CMK (cell line): Measurements from ENCODE around the gene POLE2.
A peak's percentile ranks its signal among the peaks of the same experiment; 100 is the strongest.
"Not testable (repeated sequence)": the region's sequence is repeated elsewhere in the genome, so short reads cannot be mapped to it uniquely, and the experiment has no call there.

Source experiments
- DNase-seq: peaks from one replicate; pipeline ENCODE4 v3.0.0-alpha.2; 2010; ENCODE audit warnings: low read depth

Gene POLE2

GRCh38 chr14:49659526-49660455 is 28.2 kb downstream of the POLE2 start:
- DNase-seq: no peak

- DNase-seq: not testable (repeated sequence)
Measured at GRCh38 chr14:49657500-49657899, 30.5 kb downstream of the POLE2 start.

- DNase-seq: no peak
Measured at GRCh38 chr14:49654511-49654910, 33.5 kb downstream of the POLE2 start.

DNA sequence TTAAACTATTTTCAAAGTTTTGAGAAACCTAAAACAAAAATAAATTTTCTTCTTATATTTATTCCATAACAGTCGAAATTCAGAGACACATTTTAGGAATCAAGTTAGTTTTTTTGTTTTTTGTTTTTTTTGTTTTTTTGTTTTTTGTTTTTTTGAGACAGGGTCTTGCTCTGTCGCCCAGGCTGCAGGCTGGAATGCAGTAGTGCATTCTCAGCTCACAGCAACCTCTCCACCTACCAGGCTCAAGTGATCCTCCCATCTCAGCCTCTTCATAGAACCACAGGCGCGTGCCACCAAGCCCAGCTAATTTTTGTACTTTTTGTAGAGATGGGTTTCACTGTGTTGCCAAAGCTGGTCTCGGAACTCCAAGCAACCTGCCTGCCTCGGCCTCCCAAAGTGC is 34.5 kb downstream of the POLE2 start:
- no peak for DNase-seq

DNA sequence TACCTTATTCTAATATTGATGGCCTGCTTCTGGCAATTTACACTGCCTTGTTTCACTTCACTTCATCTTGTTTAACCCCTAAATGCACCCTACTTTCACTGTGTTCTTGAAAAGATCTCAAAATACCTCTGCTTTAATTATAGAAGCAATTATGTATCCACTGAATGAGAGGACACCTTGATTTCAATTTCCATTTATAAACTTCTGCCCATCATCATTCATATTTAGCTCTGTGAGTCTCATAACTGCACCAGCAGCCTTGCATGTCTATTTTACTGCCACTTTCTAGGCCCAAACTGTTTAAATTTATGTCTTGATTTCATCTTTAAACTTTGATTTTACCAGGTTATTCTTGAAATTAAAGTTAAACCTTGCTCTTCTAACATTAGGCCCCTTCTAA is 45.9 kb downstream of the POLE2 start:
- DNase-seq: no peak

- no peak for DNase-seq
Measured at GRCh38 chr14:49641697-49642129, 46.3 kb downstream of the POLE2 start.

DNA sequence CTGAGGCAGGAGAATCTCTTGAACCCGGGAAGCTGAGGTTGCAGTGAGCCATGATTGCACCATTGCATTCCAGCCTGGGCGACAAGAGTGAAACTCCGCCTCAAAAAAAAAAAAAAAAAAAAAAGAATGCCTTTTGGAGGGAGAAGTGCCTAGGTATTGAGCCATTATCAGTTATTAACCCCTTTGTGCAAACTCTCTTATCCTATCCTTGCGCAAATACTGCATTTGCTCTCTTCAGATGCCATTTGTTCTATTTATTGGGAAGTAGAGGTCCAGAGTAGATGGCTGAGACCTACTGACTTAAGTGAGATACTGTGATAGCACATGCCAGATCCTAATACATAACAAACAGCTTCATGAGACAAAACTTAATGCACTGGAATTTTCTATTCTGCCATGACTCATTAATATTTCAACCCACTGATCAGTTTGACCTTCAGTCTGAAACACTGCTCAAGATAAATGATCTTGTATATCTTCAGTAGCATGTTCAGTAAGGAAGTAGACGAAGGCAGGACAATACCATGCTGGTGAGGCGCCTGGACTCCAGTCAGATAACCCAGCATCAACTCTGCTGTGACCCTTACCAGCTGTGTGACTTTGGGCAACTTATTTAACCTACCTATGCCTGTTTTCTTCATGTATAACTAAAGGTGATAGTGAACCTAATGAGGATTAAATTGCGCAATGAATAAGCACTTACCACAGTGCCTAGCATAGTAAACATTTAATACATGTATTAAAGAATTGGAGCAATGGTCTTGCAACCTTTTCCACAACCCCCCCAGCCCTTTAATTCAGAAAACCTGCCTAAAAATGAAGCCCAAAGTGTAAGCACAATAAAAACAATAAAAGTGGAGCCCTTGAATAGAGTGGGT is 47.2 kb downstream of the POLE2 start:
- DNase-seq: no peak

GRCh38 chr14:49637534-49638078 is 50.4 kb downstream of the POLE2 start:
- no peak for DNase-seq

DNA sequence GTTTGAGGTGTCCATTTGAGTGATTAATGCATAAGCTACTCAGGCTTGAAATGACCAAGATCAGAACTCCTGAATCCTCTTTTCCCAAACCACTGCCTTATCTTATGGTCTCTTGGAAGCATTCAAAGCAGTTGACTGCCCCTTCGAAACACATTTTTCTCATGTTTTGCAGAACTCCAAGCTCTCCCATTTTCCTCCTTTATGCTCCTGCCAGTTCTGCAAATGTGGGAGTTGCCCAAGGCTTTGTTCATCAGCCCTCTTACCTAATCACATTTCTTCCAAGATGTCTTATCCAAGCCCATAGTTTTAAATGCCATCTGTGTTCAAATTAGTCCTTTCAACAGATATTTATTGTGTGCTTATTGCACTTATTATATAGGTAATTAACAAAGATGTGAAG is 51.1 kb downstream of the POLE2 start:
- DNase-seq: no peak

DNA sequence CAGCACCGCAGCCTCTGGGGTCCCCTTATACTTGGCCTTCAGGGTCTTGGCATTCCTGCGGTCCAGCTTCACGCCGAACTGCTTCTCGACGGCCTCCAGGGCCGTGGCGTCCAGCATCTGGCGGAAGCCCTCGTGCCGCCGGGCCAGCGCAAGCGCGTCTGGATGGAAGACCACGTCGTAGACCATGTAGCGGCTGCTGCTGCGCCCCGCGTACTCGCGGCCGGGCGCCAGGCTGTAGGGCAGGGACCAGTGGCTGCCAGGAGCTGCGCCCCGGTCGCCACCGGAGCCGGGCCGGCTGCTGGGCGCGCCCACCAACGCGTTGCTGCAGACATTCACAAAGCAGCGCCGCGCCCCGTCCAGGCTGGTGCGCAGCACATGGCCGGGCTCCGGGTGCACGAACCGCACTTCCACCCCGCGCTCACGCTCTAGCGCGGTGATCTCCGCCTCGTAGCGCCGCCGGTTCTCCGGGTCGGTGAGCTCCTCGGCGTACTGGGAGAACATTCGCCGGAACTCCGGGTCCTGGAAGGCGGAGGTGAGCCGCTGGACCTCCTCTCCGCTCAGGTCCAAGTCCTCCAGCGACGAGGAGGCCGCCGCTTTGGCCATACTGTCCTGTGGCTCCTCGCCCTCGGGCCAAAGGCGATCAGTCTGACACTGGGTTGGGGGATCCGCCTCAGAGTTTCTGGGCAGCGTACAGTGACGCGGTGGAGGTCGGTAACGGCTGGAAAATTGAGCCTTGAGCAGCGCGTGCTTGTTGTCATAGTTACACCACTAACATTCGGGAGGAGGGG is 53.3 kb downstream of the POLE2 start, which contains the start of gene DNAAF2:
Gene DNAAF2, minus strand, starts transcription at position 698 of the 788 bp plus-strand sequence. Its CDS starts 95 bp downstream, at position 603.
- no peak for DNase-seq

GRCh38 chr14:49633640-49634546 is 54.1 kb downstream of the POLE2 start:
- peak; percentile 75 for DNase-seq

DNA sequence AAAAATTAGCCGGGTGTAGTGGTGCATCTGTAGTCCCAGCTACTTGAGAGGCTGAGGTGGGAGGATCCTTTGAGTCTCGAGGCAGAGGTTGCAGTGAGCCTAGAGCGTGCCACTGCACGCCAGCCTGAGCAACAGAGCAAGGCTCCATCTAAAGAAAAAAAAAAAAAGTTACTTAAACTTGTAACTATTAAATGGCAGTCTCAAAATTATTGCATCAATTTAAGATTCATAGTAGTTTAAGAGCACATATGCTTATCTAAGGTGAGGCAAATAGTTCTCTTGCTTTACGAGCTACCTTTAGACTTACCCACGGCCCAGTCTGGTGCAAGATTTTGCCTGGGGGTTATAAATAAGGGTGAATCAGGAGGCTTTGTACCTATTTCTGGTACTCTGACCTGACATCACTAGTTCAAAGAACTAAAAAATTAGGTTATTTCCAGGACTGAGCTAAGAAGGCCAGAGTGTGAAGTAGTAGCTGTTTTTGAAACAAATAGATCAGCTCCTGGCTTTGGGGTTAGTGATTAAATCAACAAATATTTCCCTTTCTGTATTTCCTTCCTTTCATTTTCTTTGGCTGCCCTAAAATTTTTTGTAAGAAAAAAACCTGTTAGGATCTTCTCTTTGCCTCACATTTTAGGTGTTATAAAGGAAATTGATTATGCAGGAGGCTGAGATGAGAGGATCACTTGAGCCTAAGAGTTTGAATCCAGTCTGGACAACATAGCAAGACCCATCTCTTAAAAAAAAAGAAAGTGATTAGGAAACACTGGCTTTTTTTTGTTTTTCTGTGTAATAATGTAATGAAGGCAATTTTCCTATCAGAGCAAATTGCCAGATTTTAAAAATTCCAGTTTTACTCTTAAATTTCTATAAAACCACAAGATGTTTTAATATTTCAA is 63.8 kb downstream of the POLE2 start:
- DNase-seq: no peak

- DNase-seq: no peak
Measured at GRCh38 chr14:49623387-49623786, 64.6 kb downstream of the POLE2 start.

DNA sequence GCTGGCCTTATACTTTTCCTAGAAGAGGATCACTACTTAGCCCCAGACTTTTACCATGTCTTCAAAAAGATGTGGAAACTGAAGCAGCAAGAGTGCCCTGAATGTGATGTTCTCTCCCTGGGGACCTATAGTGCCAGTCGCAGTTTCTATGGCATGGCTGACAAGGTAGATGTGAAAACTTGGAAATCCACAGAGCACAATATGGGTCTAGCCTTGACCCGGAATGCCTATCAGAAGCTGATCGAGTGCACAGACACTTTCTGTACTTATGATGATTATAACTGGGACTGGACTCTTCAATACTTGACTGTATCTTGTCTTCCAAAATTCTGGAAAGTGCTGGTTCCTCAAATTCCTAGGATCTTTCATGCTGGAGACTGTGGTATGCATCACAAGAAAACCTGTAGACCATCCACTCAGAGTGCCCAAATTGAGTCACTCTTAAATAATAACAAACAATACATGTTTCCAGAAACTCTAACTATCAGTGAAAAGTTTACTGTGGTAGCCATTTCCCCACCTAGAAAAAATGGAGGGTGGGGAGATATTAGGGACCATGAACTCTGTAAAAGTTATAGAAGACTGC is 65.9 kb downstream of the POLE2 start:
- no peak for DNase-seq

DNA sequence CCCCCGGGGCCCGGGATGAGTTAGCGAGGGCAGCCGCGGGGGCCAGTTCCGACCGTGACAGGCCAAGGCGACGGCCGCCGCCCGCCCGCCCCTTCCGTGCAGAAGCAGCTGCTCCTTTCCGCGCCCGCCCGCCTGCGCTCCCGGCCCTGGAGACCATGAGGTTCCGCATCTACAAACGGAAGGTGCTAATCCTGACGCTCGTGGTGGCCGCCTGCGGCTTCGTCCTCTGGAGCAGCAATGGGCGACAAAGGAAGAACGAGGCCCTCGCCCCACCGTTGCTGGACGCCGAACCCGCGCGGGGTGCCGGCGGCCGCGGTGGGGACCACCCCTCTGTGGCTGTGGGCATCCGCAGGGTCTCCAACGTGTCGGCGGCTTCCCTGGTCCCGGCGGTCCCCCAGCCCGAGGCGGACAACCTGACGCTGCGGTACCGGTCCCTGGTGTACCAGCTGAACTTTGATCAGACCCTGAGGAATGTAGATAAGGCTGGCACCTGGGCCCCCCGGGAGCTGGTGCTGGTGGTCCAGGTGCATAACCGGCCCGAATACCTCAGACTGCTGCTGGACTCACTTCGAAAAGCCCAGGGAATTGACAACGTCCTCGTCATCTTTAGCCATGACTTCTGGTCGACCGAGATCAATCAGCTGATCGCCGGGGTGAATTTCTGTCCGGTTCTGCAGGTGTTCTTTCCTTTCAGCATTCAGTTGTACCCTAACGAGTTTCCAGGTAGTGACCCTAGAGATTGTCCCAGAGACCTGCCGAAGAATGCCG is 66.7 kb downstream of the POLE2 start:
- DNase-seq: peak; percentile 39

DNA sequence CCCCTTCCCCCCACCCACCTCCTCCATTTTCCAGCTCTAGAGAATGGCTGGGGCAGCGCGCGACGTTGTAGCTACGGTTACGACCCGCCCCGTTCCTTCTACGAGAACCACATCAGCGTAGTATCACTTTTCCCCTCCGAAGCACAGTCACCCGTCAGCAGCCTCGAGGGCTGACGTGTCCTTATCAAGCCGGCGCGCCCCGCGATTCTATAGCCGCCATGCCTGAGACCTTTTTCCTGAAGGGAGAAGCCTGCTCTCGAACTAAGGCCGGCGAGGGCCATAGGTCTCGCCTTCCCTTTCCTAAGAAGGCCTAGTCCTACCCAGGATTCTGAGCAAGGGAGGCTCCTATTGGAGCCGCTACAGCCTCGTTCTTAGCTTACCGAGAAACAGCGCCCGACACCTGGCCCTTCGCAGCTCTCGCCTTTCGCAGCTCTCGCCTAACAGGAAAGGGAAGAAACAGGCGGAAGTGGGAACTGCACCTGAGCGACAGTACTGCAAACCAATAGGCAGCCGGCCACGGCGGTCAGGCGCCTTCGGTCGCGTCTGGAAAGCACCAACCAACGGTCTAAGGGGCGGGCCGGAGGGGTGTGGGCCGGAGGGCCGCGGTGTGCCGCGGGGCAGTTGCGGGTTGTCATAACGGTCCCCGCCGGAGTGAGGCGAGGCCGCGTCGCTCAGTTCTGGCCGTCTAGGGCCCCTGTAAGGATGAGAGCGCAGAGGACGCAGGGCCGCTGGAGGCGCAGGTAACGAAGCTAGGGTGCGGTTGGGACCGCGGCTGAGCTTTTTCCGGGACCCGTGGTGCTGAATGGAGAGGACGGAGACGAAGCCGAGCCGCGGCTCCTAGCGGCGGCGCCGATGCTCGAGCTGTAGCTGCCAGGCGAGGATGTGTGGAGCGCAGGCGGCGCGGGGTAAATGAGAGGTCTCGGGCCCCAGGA is 67.6 kb downstream of the POLE2 start, which contains the start of the genes MGAT2 and RPL36AL:
Gene MGAT2, plus strand, starts transcription at position 618 of the 932 bp plus-strand sequence. CDS start 470 bp downstream, outside the sequence.
Gene RPL36AL, minus strand, starts transcription at position 445 of the 932 bp plus-strand sequence. CDS start 1,522 bp downstream, outside the sequence.
- peak; percentile 91 for DNase-seq

GRCh38 chr14:49619730-49620129 is 68.3 kb downstream of the POLE2 start:
- no peak for DNase-seq
